Lung (tissue), 12 donors: ENCODE measurements around the gene CKM. TPM values are rescaled to one million over a fixed set of nuclear protein-coding genes. Genes with fewer than 3 reads are reported as not detected.

Experiments
- ATAC-seq: fragments of 200-7000 bp; cut with Tn5 transposase; one replicate; pipeline ENCODE4 v1.9.1; 2020; ENCODE audit warnings: moderate number of reproducible peaks; ENCODE audit not compliant: insufficient read depth, low FRiP score
- DNase-seq, 3 donors: peaks; one replicate each; pipeline ENCODE4 v3.0.0-alpha.2; 2013 to 2017
- H3K27ac ChIP-seq, 2 donors: one replicate each; pipeline ENCODE4 v1.5.1; 2013; ENCODE audit warnings: mild to moderate bottlenecking in 2 of 2, moderate library complexity in 2 of 2, control low read depth in 1 of 2, inconsistent platforms in 1 of 2, low read depth in 1 of 2, low read length in 1 of 2
- H3K27me3 ChIP-seq, 3 donors: one replicate each; pipeline ENCODE4 v1.5.1; 2013; ENCODE audit warnings: low read length in 2 of 3; ENCODE audit not compliant: control insufficient read depth in 3 of 3, insufficient read depth in 3 of 3
- H3K36me3 ChIP-seq, 4 donors: one replicate each; pipeline ENCODE4 v1.5.1; 2013; ENCODE audit warnings: low read length in 4 of 4, mild to moderate bottlenecking in 1 of 4, moderate library complexity in 1 of 4; ENCODE audit not compliant: control insufficient read depth in 4 of 4, insufficient read depth in 4 of 4
- H3K4me1 ChIP-seq, 5 donors: one replicate each; pipeline ENCODE4 v1.5.1; 2013; ENCODE audit warnings: low read length in 5 of 5, mild to moderate bottlenecking in 2 of 5, moderate library complexity in 1 of 5; ENCODE audit not compliant: control insufficient read depth in 5 of 5, insufficient read depth in 5 of 5
- H3K4me3 ChIP-seq: one replicate; pipeline ENCODE4 v1.5.1; 2013; ENCODE audit warnings: mild to moderate bottlenecking, control low read depth, moderate library complexity
- H3K9ac ChIP-seq, 2 donors: one replicate each; pipeline ENCODE4 v1.5.1; 2013; ENCODE audit warnings: low read length in 2 of 2, control low read depth in 1 of 2; ENCODE audit not compliant: insufficient read depth in 1 of 2
- H3K9me3 ChIP-seq, 4 donors: one replicate each; pipeline ENCODE4 v1.5.1; 2013; ENCODE audit warnings: low read length in 3 of 4, mild to moderate bottlenecking in 1 of 4, moderate library complexity in 1 of 4; ENCODE audit not compliant: control insufficient read depth in 4 of 4, insufficient read depth in 3 of 4
- WGBS, 2 donors: extraction: QIAGEN DNeasy Blood & Tissue Kit; methylation state at CpG; one replicate each; pipeline ENCODE4 v1.1.7; 2013; 5-methylcytosine and 5-hydroxymethylcytosine counted together
- polyA plus RNA-seq, 2 donors: library from polyadenylated mRNA; stranded (reverse); fragments of 200-250 nt; gene quantifications; one replicate each; pipeline ENCODE4 v1.2.1, GENCODE V29; 2013
- total RNA-seq, 2 donors: library from RNA; depleted of rRNA in 1 of 2; stranded (reverse); fragments of >200 nt in 1 of 2; gene quantifications; one replicate each; pipeline ENCODE4 v1.2.1, GENCODE V29; 2014 to 2021
- TF ChIP-seq, protein P1 (sequence below): IDR thresholded peaks from 2 replicates; pipeline ENCODE4 v1.5.1; 2012; ENCODE audit warnings: mild to moderate bottlenecking; ENCODE audit errors: control extremely low read depth, extremely low read depth
- donor health status: control.
- donor health status: control.
- donor health status: Bipolar disorder and iron deficiency.
- donor health status: healthy.
- donor health status: DM: yes; HTN: yes; CAD: no.

Gene CKM
- total and polyA plus RNA-seq, 4 donors: 0.06 to 1.4 (median 0.97) TPM; not detected in 1

DNA sequence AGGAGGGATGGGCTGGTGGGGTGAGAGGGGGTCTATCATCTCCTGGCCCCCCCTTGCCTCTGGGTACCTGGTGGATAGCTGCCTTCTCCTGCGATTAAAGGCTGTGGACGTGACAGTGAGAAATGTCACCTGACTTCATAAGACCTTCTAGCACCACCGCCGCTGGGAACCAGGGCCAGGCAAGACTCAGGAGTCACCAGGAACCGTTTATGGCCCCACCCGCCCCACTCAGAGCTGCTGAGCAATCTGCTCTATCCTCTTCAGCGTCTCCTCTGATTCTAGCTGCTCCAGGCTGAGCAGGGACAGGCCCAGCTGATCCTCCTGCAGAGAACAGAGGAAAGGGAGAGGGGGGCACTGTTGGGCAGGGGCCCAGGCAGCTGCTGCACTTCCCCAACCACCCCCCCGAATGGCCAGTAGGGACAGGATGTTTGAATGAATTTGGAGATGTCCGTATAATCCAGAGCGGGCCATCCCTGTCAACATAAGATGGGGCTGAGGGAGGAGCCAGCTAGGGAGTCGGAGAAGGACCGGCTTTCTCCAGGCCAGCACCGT, 28.8 kb upstream of the CKM start:
- Histone ChIP-seq H3K9ac (no peak overlapping the region), H3K27ac (no peak overlapping the region), H3K4me1 (no peaks in the 10 kb centered on the region), H3K9me3 (no peaks in the 10 kb centered on the region), H3K36me3 (peaks cover 3 to 32% (median 19%) of the 10 kb centered on the region in 4 donors), H3K27me3 (peaks cover 0 to 8% (median 0%) of the 10 kb centered on the region in 3 donors), H3K4me3 (no peak overlapping the region)
- DNase-seq (no peak), ATAC-seq (no peak)
- TF ChIP-seq, protein P1, sequence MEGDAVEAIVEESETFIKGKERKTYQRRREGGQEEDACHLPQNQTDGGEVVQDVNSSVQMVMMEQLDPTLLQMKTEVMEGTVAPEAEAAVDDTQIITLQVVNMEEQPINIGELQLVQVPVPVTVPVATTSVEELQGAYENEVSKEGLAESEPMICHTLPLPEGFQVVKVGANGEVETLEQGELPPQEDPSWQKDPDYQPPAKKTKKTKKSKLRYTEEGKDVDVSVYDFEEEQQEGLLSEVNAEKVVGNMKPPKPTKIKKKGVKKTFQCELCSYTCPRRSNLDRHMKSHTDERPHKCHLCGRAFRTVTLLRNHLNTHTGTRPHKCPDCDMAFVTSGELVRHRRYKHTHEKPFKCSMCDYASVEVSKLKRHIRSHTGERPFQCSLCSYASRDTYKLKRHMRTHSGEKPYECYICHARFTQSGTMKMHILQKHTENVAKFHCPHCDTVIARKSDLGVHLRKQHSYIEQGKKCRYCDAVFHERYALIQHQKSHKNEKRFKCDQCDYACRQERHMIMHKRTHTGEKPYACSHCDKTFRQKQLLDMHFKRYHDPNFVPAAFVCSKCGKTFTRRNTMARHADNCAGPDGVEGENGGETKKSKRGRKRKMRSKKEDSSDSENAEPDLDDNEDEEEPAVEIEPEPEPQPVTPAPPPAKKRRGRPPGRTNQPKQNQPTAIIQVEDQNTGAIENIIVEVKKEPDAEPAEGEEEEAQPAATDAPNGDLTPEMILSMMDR: no peak
- WGBS, 2 donors: 83 to 85% methylated on average over 13 of the region's 13 CpGs

DNA sequence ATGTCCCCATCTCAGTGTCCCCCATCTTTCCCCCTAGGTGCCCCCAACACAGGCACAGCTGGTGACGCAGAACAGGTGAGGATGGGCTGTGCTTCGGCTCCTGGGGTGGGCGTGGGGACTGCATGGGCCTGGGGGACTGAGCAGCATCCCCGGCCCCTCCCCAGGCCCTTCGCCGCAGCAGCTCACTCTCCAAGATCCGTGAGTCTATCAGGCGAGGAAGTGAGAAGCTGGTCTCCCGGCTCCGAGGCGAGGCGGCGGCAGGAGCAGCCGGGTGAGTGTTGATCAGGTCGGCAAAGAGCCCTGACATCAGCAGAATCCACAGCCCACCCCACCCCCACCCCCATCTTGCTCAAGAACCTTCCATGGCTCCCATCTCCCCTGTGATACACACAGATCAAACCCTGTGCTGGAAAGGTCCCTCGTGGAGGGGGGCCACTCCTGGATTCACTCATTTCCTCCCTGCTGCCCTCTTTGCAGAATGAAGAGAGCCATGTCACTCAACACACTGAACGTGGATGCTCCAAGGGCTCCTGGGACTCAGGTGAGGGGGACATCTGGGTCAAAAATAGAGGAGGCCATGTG, 27.9 kb upstream of the CKM start:
- DNase-seq (no peak), ATAC-seq (no peak)
- WGBS, 2 donors: 90 to 94% methylated on average over 17 of the region's 17 CpGs
- peaks cover 0 to 8% (median under 1%) of the 10 kb centered on the region in 3 donors for H3K27me3 ChIP-seq
- no peak overlapping the region for H3K9ac ChIP-seq
- H3K4me3 ChIP-seq: no peak overlapping the region
- H3K27ac ChIP-seq: no peak overlapping the region
- TF ChIP-seq, protein P1: no peak
- peaks cover 3 to 31% (median 12%) of the 10 kb centered on the region in 4 donors for H3K36me3 ChIP-seq
- no peaks in the 10 kb centered on the region for H3K9me3 ChIP-seq
- H3K4me1 ChIP-seq: no peaks in the 10 kb centered on the region

DNA sequence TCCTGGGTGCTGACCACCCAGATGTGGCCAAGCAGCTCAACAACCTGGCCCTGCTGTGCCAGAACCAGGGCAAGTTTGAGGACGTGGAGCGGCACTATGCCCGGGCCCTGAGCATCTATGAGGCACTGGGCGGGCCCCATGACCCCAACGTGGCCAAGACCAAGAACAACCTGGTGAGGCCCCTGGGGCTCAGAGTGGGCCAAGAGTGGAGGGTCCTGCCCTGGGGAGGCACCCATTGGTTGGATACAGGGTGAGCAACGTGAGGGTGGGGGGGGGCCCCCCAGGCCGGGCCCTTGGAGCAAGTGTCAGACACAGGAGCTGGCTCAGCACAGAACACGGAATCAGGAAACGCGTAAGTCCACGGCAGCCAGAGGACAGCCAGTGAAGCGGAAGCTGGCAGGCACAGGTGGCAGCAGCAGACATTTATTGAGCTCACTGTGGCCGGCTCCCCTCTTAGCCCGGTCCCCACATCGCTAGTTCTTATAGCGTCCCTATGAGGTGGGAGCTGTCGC, 26.8 kb upstream of the CKM start:
- no peak overlapping the region for H3K9ac ChIP-seq
- no peaks in the 10 kb centered on the region for H3K9me3 ChIP-seq
- peaks cover 0 to 8% (median 6%) of the 10 kb centered on the region in 3 donors for H3K27me3 ChIP-seq
- H3K27ac ChIP-seq: no peak overlapping the region
- WGBS, 2 donors: 92 to 93% methylated on average over 17 of the region's 17 CpGs
- H3K4me1 ChIP-seq: no peaks in the 10 kb centered on the region
- peaks cover 3 to 29% (median 7%) of the 10 kb centered on the region in 4 donors for H3K36me3 ChIP-seq
- DNase-seq (no peak), ATAC-seq (no peak)
- TF ChIP-seq, protein P1: no peak
- no peak overlapping the region for H3K4me3 ChIP-seq
